ENCODE results near the gene GPR55.
"Not testable (repeated sequence)": the region's sequence is repeated elsewhere in the genome, so short reads cannot be mapped to it uniquely, and the experiment has no call there.

GPR55 gene

DNA sequence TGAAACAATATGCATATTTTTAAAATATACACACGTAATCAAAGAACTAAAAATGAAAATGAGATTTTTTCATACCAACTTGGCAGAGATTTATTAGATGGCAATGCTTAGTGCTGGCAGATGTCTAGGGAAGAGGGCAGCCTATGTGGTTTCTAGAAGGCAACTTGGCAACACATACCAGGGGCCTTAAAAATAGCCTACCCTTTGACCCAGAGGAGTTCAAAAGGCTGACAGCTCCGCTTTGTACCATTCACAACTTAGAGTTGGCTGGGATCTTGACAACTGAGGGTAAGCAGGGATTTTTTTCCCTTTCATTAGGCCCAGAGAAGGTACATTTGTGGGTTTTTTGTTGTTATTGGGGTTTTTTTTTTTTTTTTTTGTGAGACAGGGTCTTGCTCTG lies 26.4 kb upstream of the GPR55 start:
- DNase-seq (ENCODE audit: low read depth in 2 of 2, low spot score in 1 of 2) = no peak

DNA sequence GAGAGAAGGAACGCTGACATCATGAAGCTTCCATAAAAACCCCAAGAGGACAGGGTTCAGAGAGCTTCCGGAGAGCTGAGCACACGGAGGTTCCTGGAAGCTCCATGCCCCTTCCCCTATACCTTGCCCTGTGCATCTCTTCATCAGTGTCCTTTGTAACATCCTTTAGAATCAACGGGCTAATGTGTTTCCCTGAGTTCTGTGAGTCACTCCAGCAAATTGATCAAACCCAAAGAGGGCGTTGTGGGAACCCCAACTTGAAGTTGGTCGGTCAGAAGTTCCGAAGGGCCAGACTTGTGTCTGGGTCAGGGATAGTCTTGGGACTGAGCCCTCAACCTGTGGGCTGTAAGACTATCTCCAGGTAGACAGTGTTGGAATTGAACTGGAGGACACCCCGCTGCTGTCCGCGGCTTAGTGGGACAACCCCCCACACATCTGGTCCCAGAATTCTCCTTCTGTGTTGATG lies 25.9 kb upstream of the GPR55 start:
- no peak for DNase-seq (ENCODE audit: low read depth in 2 of 2, low spot score in 1 of 2)

DNA sequence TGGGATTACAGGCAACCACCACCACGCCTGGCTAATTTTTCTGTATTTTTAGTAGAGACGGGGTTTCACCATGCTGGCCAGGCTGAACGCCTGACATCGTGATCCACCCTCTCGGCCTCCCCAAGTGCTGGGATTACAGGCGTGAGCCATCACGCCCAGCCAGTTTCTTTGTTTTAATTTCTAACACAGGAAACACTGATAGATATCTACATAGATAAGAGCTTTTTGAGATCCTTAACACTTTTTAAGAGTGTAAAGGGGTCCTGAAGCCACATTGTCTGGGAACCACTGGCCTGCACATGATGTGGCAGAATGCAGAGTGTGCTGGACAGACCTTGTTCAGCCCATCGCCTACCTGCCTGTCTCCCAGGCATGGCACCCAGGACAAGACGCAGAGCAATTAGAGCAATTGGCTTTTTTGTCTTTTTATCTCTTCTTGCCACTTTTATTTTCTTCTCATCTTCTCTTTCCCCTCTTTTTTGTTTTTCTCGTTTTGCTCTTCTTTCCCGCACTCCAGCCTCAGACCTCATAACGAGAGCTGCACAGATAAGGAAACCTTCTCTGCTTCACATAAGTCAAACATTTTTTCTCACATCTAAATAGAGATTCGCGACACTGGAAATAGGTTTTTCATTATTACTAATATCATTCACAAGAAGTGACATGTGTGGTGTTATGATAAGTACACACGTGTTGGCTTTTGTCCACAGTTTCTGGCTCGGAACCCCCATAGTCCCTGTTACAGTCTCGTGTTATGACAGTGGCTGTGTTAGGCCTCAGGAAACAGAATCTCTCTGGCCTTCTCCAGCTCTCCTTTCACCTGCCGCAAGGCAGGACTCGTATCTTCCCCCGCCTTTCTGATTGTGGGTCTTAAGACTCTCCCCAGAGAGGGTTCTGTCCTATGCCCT lies 25.2 kb upstream of the GPR55 start:
- no peak for DNase-seq (ENCODE audit: low read depth in 2 of 2, low spot score in 1 of 2)

DNA sequence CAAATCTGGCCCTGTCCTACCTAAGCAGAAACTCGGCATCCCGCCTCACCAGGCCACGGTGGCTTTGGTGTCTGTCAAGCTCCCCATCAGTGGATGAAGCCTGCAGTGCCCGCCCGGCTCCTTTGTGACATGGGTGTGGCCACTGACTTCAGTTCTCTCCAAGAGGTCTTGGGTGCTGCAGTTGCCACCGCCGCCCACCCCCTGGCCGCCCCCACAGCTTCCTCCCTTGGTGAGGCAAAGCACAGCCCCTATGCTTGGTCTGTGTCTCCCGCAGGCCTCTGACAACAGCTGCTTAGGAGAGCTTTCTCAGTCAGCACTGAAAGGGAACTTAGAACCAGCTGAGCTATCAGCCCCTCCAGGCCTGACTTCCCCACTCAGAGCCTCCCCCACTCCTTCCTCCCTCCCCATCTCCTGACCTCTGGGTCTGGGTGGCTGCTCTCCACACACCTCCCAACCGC lies 22.9 kb upstream of the GPR55 start:
- no peak for DNase-seq (ENCODE audit: low read depth in 2 of 2, low spot score in 1 of 2)

DNA sequence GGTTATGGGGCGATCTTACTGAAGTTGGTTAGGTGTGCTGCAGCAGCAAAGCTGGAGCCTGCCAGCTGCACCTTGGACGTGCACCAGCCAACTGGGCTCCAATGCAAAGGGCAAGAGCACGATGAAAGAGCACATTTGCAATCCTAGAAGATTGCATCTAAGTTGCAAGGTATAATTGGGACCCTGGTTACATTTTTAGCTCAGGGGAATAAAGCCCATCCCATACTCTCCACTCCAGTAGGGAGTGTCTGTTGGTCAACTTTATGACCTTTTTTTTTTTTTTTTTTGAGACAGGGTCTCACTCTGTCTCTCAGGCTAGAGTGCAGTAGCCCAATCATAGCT lies 22.2 kb upstream of the GPR55 start:
- no peak for DNase-seq (ENCODE audit: low read depth in 2 of 2, low spot score in 1 of 2)

DNA sequence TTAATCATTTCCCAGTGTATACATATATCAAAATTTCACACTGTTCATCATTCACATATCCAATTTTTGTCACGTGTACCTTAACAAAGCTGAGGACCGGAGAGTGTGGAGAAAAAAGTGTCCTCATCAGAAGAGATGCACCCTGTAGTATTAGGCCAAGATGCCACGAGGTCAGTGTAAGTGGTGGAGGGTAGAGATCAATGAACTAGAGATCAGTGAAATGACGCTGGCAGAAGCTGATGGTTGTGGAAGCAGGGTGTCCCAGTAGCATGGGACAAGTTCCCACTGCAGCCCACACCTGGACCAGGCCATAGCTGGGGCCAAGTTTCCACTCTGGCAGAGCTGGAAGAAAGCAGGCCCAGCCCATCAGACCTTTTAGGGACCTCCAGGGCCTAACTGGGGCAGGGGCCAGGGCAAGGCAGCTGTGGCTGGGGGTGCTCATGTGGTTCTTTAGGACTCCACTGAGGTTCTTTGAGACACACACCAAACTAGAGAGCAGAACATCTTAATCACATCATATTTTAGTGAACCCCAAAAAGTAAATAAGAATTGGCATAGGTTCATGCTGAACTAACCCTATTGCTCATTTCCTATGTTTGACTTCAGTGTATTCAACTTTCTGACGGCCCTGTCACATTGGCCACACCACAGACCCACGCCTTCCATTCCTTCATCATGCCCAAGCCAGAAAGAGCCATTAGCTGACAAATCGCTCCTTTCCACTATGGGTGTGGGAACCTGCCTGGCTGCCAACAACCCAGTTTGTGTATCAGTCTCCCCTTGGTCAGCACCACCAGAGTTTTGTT lies 21.6 kb upstream of the GPR55 start:
- DNase-seq (ENCODE audit: low read depth in 2 of 2, low spot score in 1 of 2) = no peak

DNA sequence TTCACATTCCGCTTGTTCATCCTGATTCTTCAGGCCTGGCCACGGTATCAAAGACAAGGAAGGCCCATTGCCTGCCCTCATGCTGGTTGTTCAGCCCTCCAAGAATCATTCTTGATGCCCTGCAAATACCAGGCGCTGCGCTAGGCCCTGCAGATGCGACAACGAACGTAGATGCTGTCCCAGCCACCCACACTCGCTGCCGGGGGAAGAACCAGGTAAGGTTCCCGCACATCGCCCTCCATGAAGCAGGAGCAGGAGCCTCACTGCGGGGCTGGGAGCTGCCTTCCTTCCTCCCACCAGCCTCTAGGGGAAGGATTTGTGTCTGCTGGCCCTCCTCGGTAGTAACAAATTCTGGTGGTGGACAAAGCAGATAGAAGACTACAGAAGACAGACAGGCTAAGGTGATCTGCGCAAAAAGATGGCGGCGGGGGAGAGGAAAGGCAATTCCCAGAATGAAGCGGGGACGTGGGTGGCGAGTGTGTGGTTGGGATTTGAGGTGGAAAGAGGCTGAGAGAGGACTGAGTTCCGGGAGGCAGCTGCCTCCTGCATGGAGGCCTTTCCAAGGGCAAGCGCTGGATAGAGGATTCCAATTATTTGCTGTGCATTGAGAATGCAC lies 19.8 kb upstream of the GPR55 start:
- DNase-seq (ENCODE audit: low read depth in 2 of 2, low spot score in 1 of 2) = no peak

DNA sequence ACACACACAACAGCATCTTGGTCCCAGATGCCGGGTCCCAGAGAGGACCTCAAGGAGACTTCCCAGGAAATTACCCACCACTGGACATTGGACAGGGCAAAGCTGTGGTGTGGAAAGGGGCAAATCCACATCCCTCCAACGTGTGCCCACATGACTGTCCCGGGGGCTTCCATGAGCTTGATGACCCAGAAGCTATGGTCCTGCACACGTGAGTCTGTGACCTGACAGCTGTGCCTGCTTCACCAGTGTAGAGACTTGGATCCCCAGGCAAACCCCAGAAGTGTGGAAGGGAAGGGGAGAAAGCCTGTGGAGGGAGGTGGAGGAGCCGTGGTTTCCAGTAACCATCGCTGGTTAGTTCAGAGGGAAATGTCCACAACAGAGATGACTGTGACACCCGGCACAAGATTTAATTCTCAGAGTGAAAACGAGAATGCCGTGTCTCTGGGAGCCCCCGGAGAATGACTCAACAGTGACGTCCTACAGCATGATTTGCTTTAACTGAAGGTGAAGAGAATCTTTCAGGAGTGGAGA lies 19.1 kb upstream of the GPR55 start:
- no peak for DNase-seq (ENCODE audit: low read depth in 2 of 2, low spot score in 1 of 2)

DNA sequence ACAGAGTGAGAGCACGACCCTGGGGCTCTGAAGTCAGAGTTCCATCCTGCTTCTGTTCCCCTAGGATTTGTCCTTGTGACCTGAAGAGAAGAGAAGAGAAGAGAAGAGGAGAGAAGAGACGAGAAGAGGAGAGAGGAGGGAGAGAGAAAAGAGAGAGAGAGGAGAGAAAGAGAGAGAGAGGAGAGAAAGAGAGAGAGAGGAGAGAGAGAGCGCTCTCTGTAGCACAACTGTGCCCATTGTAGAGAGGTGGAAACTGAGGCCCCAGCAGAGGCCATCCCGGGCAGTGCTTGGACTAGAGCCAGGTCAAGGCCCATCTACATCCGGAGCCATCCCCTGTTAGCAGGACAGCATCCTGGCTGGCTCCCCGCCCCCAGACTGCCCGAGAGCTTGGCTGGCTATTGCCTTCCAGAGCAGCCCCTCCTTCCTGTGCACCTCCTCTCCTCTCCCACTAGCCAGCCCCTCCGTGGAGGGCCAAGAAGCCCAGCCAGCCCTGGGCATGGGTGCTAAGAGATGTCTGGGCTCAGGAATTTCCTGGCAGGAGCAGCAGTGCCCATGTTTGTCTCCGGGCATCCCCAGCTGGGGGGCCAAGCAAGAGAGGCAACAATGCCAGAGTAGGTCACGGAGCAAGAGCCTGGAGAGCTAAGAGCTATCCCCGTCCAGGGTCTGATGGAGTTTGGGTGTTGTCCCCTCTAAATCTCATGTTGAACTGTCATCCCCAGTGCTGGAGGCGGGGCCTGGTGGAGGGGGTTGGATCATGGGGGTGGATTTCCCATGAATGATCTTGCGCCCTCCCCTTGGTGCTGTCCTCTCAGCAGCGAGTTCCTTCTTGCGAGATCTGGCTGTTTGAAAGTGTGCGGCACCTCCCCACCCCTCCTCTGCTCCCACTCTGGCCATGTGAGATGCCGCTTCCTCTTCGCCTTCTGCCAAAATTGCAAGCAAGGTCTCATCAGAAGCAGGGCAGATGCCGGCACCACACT lies 18.2 kb upstream of the GPR55 start:
- no peak for DNase-seq (ENCODE audit: low read depth in 2 of 2, low spot score in 1 of 2)

DNA sequence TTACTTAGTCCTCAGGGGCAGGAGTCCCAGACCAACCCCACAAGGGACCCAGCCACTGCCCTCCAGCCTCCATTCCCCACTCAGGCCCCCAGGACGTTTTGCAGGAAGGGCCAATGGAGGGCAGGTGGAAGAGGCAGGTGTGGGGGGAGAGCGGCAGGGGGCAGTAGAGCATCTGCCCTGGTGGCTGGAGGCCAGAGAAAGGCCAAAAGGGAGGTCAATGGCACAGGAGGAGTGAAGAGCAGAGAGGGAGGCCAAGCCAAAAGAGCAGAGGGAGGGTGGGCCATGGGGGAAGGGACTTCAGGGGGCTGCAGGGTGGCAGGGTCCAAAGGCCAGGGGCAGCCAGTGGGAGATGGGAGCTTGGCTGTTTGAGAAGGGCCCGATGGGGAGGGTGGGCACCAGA lies 17.3 kb upstream of the GPR55 start:
- DNase-seq (ENCODE audit: low read depth in 2 of 2, low spot score in 1 of 2) = no peak

DNA sequence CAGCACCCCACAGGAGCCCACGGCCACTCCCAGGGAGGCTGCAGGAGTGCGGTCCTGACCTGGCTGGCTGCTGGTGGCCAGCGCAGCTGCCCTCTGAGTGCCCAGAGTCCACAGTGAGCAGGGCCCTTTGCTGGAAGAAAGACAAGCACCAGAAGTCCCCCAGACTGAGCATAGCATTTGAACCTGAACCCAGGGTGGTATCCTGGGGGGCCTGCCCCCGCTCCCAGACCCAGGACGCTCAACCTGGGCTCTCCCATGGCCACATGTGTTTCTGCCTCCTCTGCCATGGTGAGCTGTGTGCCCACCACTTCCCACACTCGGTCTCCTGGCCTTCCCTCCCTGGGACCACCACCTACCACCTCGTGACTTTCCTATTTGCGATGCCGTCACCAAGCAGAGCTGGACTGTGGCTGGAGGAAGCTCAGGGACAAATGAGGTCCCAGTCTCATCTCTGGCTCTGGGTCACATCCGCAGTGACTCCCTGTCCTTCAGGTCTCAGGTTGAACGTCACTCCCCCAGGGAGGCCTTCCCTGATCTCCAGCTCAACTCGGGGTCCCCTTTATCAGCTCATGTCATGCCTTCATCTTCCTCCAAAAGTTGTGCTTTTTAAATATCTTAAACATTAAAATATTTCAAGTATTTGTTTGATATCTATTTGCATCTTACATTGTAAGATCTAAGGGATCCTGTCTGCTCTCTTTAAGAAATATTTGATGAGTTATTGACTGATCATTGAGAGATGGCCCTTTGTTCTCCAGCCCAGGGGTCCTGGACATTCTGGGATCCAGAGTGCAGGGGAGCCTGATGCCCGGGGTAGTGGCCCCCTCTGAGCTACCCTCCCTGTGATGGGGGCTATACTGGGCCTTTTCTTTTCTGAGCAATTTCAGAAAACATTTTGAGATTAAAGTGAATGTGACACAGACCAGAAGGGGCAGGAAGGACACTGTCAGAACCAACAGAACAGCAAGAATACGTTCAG lies 16.4 kb upstream of the GPR55 start:
- DNase-seq (ENCODE audit: low read depth in 2 of 2, low spot score in 1 of 2) = no peak

DNA sequence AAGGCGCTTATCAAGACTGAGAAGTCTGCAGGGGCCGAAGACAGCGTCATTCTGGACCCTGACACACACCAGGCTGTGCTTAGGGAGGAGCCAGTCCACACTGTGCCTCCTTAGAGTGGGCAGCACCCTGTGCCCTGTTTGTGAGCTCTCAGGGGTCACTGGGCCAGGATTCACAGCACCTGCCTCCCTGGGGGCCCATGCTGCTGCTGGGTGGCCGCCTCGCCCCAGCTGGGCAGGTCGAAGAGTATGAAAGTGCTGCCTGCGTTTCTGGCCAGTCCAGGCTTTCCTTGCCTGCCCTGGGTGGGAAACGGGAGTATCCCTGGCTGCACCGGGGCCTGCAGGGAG lies 15.4 kb upstream of the GPR55 start:
- DNase-seq (ENCODE audit: low read depth in 2 of 2, low spot score in 1 of 2) = no peak

DNA sequence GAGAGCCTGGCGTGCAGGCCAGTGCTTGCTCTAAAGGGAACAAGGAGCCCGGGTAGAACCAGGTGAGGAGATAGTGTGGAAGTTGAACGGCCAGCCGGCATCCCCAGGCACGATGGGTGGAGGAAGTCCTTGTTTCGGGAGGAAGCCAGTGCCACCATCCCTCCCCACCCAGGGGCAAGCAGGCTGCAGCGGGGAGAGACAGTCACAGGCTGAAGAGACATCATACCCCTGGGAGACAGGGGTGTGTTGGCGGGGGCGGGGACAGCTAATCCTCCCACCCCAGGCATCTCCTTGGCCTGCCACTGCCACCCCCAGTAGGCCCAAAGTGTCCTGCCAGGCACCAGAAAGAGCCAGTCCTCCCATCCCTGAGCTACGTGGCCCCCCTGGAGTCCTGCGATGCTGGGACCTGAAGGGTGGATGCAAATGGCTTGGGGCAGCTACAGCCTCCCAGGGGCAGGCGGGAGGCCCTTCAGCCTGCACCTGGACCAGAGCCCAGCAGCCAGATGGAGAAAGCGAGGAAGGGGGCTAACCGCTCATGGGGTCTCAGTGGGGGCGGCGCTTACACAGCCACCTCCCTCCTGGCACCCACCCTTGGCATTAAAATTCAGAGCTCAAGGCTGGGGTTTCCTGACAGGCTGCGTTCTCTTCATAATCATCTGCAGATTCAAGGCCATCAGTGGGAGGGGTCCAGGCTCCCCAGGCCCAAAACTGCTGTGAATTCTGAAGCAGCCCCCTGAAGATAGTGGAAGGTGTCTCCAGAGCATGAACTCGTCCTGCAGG lies 14.8 kb upstream of the GPR55 start:
- no peak for DNase-seq (ENCODE audit: low read depth in 2 of 2, low spot score in 1 of 2)

DNA sequence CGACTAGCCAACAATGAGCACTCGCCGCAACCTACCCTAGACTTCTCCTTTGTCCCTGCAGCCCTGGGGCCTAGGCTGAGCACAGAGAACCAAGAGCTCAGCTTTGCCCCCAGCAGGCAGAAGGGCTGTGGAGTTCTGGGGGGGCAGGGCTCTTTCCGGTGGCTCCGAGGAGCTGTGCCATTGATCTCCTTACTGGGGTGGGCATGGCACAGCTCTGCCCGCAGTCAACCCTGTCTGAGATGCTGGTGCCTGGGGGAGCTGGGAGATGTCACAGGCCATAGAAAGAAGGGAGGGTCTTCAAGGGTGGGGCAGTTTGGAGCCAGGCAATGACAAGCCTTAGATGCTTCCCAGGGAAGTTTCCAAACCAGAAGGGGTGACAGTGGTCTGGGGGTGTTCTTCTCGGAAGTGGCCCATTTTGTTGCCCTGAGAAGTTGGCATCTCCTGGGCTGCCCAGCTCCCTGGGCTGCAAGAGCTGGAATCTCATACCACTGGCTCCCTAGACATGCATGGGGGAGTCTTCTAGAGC lies 14.1 kb upstream of the GPR55 start:
- DNase-seq (ENCODE audit: low read depth in 2 of 2, low spot score in 1 of 2) = no peak

DNA sequence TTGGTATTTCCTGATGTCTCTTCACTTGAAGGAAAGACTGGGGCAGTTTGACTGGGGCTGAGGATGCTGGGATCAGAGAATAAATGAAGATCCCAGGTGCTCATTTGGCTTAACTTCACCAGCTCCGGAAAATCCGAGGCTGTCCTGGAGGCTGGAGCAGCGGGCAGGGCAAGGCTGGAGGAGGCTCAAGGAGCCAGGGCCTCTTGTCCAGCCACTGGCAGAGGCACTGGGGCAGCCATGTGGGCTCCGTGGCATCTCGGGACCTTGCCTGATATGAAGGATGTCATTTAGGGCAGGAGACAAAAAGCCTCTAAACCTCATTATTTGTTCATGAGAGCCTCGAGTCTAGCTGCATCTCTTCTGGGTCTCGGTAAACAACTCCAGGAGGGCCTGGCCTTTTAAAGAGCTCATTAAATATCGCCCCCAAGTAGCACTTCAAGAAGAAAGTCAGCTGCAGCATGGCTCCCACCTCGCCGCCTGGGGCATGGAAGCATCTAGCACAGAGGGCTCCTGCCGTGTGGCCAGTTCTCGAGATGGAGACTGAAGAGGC lies 13.5 kb upstream of the GPR55 start:
- DNase-seq (ENCODE audit: low read depth in 2 of 2, low spot score in 1 of 2) = no peak

DNA sequence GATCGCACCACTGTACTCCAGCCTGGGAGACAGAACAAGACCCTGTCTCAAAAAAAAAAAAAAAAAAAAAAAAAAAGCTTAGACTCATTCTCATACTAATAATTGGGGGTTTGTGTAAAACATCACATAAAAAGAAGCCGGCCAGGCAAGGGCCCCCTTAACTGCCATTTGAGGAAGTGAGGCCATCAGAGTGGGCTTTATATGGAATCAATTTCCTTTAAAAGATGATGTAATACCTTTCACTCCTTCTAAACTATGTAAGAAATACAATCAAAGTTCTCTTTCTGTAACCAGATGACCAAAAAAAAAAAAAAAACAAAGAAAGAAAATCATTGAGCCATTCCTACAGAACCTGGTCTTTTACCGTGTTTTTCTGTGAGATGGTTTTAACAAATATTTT lies 13.1 kb upstream of the GPR55 start:
- DNase-seq (ENCODE audit: low read depth in 2 of 2, low spot score in 1 of 2) = no peak

DNA sequence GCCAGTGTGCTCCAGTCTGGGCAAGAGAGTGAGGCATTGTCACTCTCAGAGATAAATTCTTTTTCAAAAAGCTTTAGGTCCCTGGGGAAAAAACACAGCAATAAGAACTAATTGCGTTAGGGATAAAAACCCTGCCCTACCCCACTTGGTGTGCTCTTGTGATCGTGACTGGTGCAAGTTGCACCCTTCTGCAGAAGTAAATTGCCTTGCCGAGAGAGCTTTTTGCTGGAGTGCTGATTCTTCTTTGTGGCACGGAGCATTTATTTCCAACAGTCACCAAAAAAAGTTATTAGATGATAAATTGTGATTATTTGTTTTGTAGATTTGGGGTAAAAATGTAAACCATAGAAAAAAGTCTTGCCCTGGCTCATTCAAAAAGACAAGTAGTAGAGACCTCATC lies 12.3 kb upstream of the GPR55 start:
- DNase-seq (ENCODE audit: low read depth in 2 of 2, low spot score in 1 of 2) = no peak

DNA sequence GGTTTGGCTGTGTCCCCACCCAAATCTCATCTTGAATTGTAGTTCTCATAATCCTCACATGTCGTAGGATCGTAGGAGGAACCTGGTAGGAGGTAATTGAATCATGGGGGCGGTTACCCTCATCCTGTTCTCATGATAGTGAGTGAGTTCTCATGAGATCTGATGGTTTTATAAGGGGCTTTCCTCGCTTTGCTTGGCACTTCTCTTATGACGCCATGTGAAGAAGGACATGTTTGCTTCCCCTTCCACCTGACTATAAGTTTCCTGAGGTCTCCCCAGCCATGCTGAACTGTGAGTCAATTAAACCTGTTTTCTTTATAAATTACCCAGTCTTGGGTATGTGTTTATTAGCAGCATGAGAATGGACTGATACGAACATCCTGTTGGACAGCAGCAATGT lies 11.2 kb upstream of the GPR55 start:
- not testable (repeated sequence) for DNase-seq (ENCODE audit: low read depth in 2 of 2, low spot score in 1 of 2)

Data from stimulated activated CD8-positive, alpha-beta memory T cell treated with anti-CD3 and anti-CD28 coated beads, Interleukin-4, amount 100 ng/mL, for 4 hours (primary cell).